Stromal cell of bone marrow (primary cell): ENCODE results near the gene TENT4B.

Experiments used
- DNase-seq: peaks from one replicate; pipeline ENCODE4 v3.0.0-alpha.2; 2012; ENCODE audit warnings: low read depth

The TENT4B gene

GRCh38 chr16:50195756-50196155, 42.6 kb downstream of the TENT4B start:
- no peak for DNase-seq

GRCh38 chr16:50197582-50197981, 44.5 kb downstream of the TENT4B start:
- no peak for DNase-seq

DNA sequence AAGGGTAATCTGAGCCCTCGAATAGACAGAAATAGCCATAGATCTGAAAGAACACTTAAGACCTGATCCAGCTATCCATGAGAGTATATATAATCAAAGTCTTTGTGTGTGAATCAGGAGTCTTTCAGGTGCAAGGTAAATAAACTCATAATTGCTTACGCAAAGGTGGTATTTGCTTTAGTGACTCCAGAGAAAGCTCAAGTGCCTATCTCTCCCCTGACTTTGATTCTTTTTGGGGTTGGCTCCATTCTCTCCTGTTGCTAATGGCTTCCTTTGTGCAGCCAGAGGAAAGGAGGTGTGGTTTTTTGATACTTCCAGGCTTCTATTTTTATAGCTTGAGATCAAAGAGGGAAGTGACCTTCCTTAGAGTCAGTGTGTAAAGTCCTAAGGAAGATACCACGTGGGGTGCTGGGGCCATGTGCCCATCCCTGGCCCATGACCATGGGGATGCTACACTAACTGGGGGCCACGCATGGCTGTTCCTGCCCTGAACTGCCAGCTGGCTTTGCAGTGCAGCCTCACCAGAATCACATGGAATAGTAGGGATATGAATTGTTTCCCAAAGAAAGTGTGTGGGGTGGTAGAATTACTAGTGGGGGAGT, 45.8 kb downstream of the TENT4B start:
- DNase-seq = no peak

- no peak for DNase-seq
Observed at GRCh38 chr16:50201787-50202186, 48.7 kb downstream of the TENT4B start.

DNA sequence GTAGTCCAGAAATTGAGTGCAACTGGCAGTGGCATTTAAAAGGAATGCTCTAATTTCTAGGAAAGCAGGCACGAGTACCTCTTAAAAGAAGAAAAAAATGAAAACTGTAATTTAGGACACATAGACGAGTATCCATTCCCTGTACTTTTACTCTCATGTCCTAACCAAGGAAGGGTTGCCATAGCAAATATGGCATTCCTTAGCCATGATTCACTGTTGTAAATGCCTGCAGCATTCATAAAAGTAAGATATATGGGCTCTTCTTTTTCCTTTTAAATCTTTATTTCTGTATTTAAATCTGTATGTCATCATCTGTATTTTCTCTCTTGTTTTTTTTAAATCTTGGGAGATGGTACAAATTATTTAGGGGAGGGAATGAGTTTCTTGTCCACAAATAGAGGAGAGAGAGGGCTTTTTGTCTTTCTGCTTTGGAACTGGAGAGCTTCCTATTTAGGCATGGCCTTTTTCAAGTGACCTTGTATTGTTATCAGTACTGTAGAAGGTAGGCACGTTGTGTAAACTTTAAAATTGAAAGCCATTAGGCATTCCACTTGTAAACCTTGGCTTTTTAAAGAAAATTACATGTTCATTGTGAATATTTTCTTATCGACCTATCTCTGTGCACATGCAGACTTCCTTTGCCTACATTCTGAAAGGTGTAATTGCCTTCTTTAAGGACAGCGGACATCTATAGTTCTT, 50.0 kb downstream of the TENT4B start:
- peak; percentile 89 for DNase-seq

DNA sequence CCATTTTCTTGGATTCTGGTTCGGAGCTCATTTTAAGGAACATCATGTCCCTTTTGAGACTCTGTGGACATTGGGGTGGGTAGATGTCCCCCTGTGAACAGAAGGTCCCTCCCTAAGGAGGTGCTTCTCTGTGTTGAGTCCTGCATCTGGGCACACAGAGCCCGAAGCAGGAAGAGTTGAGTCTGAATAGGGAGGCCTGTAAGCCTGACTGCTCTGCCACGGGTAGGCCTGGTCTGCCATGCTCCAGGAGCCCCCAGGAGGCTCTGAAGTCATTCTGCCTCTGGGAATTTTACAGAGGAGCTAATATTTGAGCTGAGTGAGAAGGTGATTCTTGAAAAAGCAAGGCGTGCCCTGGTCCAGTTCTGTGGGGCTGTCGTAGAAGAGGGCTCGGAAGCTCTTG, 50.6 kb downstream of the TENT4B start:
- DNase-seq = no peak

- DNase-seq = no peak
Observed at GRCh38 chr16:50204453-50205108, 51.5 kb downstream of the TENT4B start.

GRCh38 chr16:50207652-50208051, 54.5 kb downstream of the TENT4B start:
- no peak for DNase-seq

DNA sequence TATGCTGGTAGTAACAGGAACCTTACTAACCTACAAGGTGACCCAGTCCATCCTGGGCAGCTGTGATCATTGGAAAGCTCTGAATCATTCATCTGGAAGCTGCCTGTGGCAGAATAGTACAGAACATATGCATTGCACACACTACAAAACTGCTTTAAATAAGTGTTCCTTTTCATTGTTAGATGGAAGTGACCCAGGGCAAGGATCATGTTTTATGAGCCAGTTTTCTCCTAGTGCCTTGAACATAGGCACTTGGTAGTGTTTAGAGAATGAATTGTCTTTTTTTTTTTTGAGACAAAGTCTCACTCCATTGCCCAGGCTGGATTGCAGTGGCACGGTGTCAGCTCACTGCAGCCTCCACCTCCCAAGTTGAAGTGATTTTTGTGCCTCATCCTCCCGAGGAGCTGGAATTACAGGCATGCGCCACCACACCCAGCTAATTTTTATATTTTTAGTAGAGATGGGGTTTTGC, 55.4 kb downstream of the TENT4B start:
- DNase-seq = no peak

GRCh38 chr16:50209546-50210265, 56.6 kb downstream of the TENT4B start:
- no peak for DNase-seq

DNA sequence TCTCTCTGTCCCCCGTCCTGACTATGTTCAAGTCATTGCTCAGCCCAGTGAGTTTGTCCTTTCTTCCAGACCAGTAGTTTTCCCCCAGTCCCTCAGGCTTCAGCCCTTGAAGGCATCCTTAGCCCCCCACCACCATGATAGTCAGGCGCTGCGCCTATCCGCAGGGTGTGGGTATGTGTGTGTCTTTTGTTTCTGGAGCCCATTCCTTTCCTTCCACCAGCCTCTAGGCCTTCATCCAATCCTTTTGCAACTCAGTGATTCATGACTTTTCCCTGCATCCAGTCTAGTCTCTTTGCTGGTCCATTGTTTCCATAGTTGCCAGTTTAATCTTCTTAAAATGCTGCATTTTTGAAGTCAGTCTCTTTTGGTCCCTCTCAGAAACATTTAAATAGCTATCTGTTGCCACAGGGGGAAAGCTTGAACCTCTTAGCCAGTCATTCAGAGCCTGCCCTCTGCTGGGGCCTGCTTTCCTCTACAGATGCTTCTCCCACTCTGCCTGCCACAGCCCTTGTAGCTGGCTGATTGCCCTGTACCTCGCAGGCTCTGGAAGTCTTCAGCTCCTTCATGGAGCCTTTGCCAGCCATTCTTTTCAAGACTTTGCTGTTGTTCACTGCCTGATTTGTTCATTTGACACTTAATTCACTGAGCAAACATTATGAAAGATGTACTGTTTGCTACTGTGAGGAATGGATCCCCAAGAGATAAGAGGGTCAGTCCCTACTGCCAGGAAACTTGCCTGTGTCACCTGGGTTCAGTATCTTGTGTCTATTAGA, 57.3 kb downstream of the TENT4B start:
- DNase-seq = peak; percentile 81

- DNase-seq = peak; percentile 26
Observed at GRCh38 chr16:50213939-50214519, 60.9 kb downstream of the TENT4B start.

- no peak for DNase-seq
Observed at GRCh38 chr16:50215680-50216079, 62.6 kb downstream of the TENT4B start.

- no peak for DNase-seq
Observed at GRCh38 chr16:50216231-50216630, 63.1 kb downstream of the TENT4B start.

- no peak for DNase-seq
Observed at GRCh38 chr16:50219402-50219975, 66.4 kb downstream of the TENT4B start.

DNA sequence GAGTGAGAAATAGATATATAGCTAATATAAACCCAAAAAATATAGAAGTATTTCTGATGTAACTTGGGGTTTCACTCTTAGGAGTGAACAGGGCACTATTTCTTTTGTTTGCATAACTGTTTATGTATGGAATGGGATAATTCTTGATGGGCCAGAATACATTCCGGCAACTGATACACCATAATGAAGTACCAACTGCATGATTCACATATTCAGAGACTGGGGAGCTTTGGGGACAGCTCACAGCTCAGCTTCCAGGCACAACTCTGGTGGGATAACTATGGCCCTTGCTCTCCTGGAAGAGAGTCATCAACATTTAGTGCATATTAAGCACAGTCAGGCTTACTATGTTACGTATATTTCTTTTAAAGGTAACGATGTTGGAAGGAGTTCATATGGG, 71.2 kb downstream of the TENT4B start:
- no peak for DNase-seq

DNA sequence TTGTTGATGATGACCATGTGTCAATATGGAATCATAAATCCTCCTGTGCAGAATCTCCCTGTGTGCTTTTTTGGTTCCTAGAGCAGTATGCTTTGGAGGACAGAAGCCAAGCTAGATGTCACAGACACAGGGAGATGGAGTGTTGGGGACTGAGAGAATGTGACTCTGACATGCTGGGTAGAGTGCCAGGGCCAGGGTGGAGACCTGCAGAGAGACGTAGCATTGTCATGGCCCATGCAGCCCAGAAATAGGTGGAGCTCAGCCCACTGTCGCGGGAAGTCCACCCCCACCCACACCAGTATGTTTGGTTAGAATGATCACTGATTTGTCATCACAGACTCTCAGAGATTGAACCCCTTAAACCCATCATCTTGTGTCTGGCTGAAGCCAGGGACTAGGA, 74.0 kb downstream of the TENT4B start:
- DNase-seq = no peak

DNA sequence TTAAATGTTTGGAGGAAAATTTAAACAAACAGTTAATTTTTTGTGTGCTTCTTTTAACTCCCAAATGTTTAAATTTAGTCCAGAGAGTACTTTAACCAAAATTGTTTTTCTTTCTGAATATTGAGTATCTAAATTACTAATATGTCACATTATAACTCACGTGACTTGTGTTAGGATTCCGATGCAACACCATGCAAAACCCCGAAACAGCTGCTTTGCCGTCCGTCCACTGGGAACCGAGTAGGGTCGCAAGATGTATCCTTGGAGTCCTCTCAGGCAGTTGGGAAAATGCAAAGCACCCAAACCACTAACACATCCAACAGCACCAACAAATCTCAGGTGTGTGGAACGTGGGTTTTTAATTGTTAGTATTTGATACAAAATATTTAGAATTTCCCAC, 74.6 kb downstream of the TENT4B start:
- no peak for DNase-seq

- no peak for DNase-seq
Observed at GRCh38 chr16:50228364-50228868, 75.3 kb downstream of the TENT4B start.

- DNase-seq = no peak
Observed at GRCh38 chr16:50229149-50229726, 76.1 kb downstream of the TENT4B start.
